ENCODE measurements around the gene DGKH. TPM values are rescaled to one million over a fixed set of nuclear protein-coding genes. Genes with fewer than 3 reads are reported as not detected.

The DGKH gene
- total RNA-seq, 2 experiments from 2014 or later: 6.0 TPM

GRCh38 chr13:42125046-42125445, 76.6 kb downstream of the DGKH start:
- intact Hi-C loops (cut with DNase I, micrococcal nuclease): no loop called here
- Histone ChIP-seq H3K4me3 (ENCODE audit: low read length) (no peak overlapping the region), H3K9me3 (ENCODE audit: control insufficient read depth in 1 of 2, insufficient read depth in 1 of 2, low read length in 2 of 2) (no peaks in the 10 kb centered on the region), H3K36me3 (ENCODE audit: insufficient read depth, low read length) (peaks cover 3% of the 10 kb centered on the region), H3K27me3 (ENCODE audit: control insufficient read depth in 1 of 2, insufficient read depth in 2 of 2, low read length in 2 of 2) (no peaks in the 10 kb centered on the region), H3K4me1 (ENCODE audit: insufficient read depth, low read length) (no peaks in the 10 kb centered on the region), H3K27ac (ENCODE audit: low read depth in 1 of 2, low read length in 2 of 2) (no peak overlapping the region)
- no peaks in the 10 kb centered on the region for H3K4me1 Mint-ChIP-seq (ENCODE audit: low read depth)
- no peak overlapping the region for H3K27ac Mint-ChIP-seq
- H3K27me3 Mint-ChIP-seq: no peaks in the 10 kb centered on the region
- no peak for ATAC-seq (ENCODE audit: poor library complexity)
- peaks cover 6% of the 10 kb centered on the region for H3K36me3 Mint-ChIP-seq (ENCODE audit: low read depth)
- TF ChIP-seq CTCF (IDR thresholded peaks at IDR 0.05): no peak
- H3K9me3 Mint-ChIP-seq: no peaks in the 10 kb centered on the region
- DNase-seq: no peak
- CTCF ChIA-PET: no interaction called here
- POLR2A ChIA-PET: interaction anchor here (1.0 kb wide), 1 partner anchor 12 kb away, joined by 3 read pairs; no protein-coding TSS in a partner anchor
- H3K4me3 Mint-ChIP-seq: no peak overlapping the region

DNA sequence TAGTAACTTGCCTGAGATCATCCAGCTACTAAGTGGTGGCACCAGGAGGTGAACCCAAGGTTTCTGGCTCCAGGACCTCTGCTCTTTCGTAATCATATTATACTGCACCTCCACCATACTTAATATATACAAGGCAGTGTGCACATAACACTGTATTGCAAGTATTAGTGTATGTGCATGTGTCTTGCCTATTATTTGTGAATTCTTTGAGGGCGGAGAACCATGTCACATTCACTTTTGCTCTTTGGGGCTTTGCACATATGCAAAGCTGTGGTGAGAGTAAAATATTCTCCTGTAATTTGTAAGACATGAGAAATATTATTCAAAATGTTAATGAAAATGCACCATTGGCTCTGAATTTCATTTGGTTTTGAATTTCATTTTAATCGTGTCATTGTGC, 78.6 kb downstream of the DGKH start:
- intact Hi-C loops (cut with DNase I, micrococcal nuclease): no loop called here
- no peaks in the 10 kb centered on the region for H3K4me1 ChIP-seq (ENCODE audit: insufficient read depth, low read length)
- Mint-ChIP-seq H3K27me3 (no peaks in the 10 kb centered on the region), H3K4me3 (no peak overlapping the region), H3K4me1 (ENCODE audit: low read depth) (no peaks in the 10 kb centered on the region), H3K9me3 (no peaks in the 10 kb centered on the region), H3K36me3 (ENCODE audit: low read depth) (peaks cover 6% of the 10 kb centered on the region), H3K27ac (no peak overlapping the region)
- no peaks in the 10 kb centered on the region for H3K27me3 ChIP-seq (ENCODE audit: control insufficient read depth in 1 of 2, insufficient read depth in 2 of 2, low read length in 2 of 2)
- TF ChIP-seq CTCF (IDR thresholded peaks at IDR 0.05): no peak
- no peaks in the 10 kb centered on the region for H3K9me3 ChIP-seq (ENCODE audit: control insufficient read depth in 1 of 2, insufficient read depth in 1 of 2, low read length in 2 of 2)
- DNase-seq (no peak), ATAC-seq (ENCODE audit: poor library complexity) (no peak)
- no peak overlapping the region for H3K27ac ChIP-seq (ENCODE audit: low read depth in 1 of 2, low read length in 2 of 2)
- ChIA-PET POLR2A (no interaction called here), CTCF (no interaction called here)
- H3K4me3 ChIP-seq (ENCODE audit: low read length): no peak overlapping the region
- H3K36me3 ChIP-seq (ENCODE audit: insufficient read depth, low read length): peaks cover 10% of the 10 kb centered on the region

GRCh38 chr13:42129033-42129432, 80.6 kb downstream of the DGKH start:
- H3K27me3 ChIP-seq (ENCODE audit: control insufficient read depth in 1 of 2, insufficient read depth in 2 of 2, low read length in 2 of 2): no peaks in the 10 kb centered on the region
- Mint-ChIP-seq H3K4me1 (ENCODE audit: low read depth) (no peaks in the 10 kb centered on the region), H3K27me3 (no peaks in the 10 kb centered on the region), H3K9me3 (no peaks in the 10 kb centered on the region), H3K36me3 (ENCODE audit: low read depth) (peaks cover 13% of the 10 kb centered on the region), H3K4me3 (no peak overlapping the region), H3K27ac (no peak overlapping the region)
- TF ChIP-seq CTCF (IDR thresholded peaks at IDR 0.05): no peak
- no peaks in the 10 kb centered on the region for H3K4me1 ChIP-seq (ENCODE audit: insufficient read depth, low read length)
- POLR2A ChIA-PET: no interaction called here
- ATAC-seq (ENCODE audit: poor library complexity): no peak
- no peak overlapping the region for H3K4me3 ChIP-seq (ENCODE audit: low read length)
- H3K36me3 ChIP-seq (ENCODE audit: insufficient read depth, low read length): peaks cover 10% of the 10 kb centered on the region
- no peak overlapping the region for H3K27ac ChIP-seq (ENCODE audit: low read depth in 1 of 2, low read length in 2 of 2)
- intact Hi-C loops (cut with DNase I, micrococcal nuclease): no loop called here
- H3K9me3 ChIP-seq (ENCODE audit: control insufficient read depth in 1 of 2, insufficient read depth in 1 of 2, low read length in 2 of 2): no peaks in the 10 kb centered on the region
- no peak for DNase-seq
- CTCF ChIA-PET: no interaction called here
